Activated CD4-positive, CD25-positive, alpha-beta regulatory T cell treated with anti-CD3 and anti-CD28 coated beads, Interleukin-2, amount 50 U/mL, for 16 hours (primary cell): ENCODE results near the gene AUTS2.

Experiments
- DNase-seq: peaks from one replicate; pipeline ENCODE4 v3.0.0-alpha.2; 2020; ENCODE audit warnings: low read depth, low spot score

Gene AUTS2

DNA sequence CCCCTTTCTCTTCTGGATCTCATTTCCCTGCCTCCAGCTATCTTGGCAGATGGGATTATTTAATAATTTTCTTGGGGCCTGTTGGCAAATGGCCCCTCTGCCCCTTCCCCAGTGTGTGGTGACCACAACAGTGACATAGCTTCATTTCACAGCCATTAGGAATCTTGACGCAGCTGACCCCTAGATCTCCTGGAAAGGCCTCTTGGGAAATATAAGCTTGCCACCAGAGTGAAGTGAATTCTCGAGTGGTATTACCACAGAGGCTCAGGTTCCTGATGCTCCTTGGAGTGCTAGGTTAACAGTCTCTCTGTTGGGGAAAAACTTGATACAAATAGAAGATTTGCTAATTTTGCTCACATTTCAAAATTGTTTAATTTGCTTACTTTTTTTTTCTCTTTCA lies 57.8 kb downstream of the AUTS2 start:
- no peak for DNase-seq

DNA sequence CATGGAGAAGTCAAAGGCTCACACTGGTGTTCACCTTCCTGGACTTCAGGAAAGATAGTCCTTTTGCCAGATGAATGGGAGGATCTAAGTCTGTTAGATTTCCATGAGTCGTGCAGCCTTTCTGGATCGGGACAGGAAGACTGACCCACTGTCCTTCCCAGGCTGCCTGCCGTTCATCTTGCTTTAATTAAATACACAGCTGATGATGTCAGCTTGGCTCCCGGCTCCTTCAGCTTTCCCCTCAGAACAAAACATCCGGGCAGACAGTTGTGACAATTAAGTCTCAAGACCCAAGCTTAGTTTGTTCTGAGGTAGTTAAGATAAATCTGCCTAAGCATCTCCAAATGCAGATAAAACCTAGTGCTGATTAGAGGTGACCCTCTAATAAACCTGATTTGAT lies 58.6 kb downstream of the AUTS2 start:
- DNase-seq: no peak

- DNase-seq: no peak
These were observed 59.1 kb downstream of the AUTS2 start for GRCh38 chr7:69657331-69657730.

DNA sequence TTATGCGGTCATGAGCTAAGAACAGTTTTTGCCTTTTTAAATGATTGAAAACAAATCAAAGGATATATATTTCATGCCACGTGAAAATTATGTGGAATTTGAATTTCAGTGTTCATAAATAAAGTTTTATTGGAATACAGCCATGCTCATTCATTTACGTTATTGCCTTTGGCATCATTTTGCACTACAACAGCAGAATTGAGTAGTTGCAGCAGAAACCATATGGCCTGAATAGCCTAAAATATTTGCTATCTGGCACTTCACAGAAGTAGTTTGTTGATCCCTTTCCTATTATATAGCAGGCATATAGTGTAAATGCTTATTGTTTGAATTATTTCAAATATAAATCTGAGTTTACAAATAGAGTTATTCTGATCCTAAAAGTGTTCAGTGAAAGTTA lies 59.7 kb downstream of the AUTS2 start:
- DNase-seq: no peak

DNA sequence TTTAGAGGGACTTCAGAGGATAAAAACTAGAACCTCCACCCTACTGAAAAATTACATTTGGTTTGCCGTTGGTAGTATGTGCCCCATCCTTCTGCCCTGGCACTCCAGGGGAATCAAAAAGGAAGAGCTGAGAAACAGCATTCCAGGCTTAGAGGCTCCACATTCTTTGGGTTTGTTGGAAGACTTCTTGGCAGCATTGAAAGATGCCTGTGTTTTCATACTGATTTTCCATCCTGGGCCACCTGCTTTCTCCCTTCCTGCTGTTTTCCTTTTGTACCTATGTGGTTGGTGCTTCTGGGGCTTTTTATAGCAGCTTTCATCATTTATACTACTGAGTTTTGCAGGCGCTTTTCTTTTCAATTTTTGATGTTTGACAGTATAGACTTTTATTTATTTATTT lies 61.7 kb downstream of the AUTS2 start:
- no peak for DNase-seq

GRCh38 chr7:69661342-69661741 lies 63.1 kb downstream of the AUTS2 start:
- no peak for DNase-seq

DNA sequence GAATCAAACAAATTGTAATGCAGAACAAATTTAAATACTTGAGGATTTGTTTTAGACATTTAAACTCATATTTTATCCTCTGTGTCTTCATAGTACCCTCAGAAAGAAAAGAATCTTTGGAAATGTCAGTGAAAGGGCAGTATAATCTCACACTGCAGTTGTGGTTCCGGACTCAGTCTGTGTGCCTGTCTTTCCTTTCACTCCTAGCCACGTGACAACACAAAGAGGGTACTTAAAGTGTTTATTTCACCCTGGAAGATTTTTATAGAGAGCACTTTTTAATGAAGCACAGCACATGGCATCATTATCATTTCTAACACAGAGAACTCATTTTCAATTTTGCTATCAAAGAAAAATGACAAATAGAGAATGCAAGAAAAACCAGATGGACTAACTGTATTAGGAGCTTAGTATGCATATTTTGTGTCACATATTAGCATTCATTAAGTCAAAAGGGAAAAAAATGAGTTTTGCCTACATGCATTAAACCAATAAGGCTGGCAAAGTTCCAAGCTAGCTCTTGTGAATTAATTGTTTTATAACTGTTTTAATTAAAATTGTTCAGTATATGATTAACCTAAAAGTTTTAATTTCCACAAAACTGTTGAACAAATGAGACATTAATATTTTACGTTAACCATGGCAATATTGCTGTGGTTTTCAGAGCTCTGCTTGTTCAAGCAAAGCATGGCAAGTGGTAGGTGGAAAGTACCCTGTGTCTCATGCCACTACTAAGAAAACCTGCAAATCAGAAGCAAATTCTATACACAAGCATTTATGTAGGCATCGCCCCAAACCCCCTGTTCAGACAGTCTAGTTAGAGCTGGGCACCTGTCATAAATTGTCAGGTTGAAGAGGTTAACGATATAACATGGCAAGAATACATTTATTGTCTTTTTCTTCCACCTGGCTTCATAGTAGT lies 65.9 kb downstream of the AUTS2 start:
- no peak for DNase-seq

DNA sequence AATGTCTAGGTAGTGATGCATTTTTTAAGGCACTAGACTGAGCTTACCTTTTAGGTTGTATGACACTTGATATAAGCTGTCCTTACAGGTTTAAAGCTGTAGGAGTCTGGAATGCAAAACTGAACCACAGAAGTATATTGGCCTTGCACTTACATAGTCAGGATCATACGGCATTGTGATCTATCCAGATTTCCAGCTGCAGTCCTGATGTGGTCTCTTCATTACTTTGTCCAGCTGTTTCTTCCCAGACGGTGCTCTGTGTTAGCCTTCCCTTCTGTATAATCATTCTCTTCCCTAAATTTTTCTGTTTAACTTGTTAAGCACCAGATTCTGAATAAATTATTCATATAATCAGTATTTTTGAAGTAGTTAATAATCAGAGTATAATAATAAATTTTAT lies 67.1 kb downstream of the AUTS2 start:
- DNase-seq: no peak

DNA sequence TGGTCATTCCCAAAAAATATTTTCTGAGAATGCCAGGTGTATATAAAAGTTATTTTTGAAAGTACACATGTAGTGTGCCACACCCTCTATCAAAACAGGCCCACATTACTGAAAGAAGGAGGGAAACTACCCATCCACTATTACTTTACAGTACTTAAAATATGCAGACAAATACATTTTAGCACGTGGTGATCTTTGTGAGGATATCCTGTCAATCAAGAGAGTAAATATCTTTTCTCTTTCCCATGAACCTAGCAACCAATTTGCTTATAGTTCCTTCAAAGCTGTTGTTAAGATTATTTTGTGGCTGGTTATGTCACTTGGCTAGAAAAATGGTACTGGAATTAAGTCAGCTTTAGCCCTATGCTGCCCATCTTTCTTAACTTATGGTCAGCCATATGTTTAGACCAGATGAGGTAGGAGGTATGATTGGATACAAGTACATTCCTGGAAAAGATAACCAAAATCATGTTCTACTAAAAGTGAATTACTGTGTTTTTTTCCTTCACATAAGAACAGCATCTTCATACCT lies 70.1 kb downstream of the AUTS2 start:
- DNase-seq: no peak

GRCh38 chr7:69670701-69671100 lies 72.4 kb downstream of the AUTS2 start:
- no peak for DNase-seq

DNA sequence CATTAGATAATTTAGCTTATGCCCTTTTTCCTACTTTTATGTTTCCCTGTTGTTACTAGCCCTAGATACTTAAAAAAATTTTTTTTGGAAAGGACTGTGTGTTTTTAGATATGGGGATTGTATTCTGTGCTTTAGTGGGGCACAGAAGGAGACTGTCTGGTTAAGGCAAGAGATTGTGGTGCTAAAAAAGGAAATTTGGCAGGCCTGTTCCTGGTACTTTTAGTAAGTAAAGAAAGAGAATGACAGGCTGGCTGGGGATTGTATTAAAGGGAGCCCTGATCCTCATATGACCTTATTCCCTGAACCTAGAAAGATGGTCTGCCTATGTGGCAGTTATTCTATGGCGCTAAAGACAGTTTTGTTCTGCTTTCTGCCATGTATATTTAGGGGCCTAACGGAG lies 74.8 kb downstream of the AUTS2 start:
- DNase-seq: no peak

DNA sequence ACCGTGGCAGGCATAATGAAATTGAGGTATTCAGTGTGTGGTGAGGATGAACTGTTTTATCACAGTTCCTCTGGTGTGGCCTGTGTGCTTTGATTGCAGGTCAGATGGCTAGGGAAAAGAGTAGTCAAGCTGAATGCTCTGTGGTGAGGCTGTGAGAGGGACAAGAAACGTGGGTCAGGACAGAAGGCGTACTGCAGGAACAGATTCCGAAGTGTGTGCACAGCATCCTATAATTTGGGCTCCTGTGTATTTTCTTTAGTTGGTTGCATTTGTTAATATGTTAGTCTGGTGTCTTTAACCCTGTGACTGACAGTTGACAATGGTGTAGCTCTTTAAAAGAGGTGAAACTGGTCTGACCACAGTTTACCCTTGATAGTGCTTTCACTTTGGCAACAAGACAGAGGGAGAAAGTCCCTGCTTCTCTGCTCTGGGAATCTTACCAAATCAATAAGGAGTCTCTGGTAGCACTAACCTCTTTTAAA lies 76.5 kb downstream of the AUTS2 start:
- no peak for DNase-seq

- DNase-seq: no peak
These were observed 78.0 kb downstream of the AUTS2 start for GRCh38 chr7:69676247-69676646.

DNA sequence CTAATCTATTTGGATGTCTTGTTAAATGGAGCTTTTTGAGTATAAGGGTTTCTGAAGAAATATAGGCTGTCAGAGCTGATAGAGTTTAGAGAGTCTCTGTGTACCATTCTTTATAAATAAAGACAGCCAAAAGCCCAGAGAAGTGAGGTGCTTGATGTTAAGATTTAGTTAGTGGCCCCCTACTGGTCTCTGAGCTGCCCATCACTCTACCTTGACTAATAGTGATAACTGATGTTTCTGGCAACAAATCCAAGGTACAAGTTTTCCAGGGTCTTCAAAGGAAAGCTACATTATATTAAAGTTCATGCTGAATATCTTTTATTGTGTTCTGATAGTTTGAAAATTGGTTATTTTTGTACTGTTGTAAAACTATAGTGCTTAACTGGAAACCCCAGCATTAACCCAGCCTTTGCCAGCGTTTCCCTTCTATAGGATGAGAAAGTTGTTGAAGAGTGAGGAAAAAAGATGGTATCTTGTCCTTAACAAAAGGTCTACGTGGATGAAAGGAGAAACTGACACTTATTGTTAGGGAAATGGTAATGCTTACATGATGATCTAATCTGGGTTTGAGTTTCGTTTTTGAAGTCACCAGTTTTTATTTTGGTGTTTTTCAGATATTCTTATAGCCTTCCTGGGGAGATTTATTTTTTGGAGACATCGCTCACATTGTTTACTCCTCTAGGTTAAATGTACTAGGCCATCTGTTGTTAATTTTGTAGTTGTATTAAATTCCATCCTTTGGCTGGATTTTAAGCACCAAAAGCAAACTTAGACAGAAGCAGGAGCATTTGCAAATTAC lies 79.0 kb downstream of the AUTS2 start:
- DNase-seq: no peak

DNA sequence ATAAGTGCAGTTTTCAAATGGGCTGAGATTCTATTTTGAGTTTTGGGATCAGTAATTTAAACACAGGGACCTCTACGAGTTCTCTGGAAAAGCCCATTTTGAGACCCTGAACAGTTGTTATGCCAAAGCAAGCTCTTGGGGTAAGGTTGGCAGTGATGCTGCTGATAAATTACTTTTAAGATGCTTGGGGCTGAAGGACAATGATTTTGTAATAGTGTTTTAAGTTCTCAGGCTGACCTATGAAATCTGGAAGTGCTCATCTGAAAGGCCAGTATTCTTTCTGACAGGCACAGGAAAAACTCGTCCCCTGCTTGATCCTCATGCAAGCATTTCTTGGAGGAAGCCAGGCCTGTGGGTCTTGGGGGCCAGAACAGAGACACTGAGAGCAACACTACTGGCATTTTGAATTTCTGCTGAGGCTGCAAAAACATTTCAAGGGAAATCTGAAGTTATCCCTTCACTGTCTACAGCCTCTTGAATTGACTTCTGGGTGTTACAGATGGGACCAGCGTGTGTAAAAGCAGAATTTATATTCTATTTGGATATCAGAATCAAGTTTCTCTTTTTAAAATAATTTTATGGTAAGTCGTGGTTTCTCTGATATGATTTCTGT lies 79.7 kb downstream of the AUTS2 start:
- no peak for DNase-seq

DNA sequence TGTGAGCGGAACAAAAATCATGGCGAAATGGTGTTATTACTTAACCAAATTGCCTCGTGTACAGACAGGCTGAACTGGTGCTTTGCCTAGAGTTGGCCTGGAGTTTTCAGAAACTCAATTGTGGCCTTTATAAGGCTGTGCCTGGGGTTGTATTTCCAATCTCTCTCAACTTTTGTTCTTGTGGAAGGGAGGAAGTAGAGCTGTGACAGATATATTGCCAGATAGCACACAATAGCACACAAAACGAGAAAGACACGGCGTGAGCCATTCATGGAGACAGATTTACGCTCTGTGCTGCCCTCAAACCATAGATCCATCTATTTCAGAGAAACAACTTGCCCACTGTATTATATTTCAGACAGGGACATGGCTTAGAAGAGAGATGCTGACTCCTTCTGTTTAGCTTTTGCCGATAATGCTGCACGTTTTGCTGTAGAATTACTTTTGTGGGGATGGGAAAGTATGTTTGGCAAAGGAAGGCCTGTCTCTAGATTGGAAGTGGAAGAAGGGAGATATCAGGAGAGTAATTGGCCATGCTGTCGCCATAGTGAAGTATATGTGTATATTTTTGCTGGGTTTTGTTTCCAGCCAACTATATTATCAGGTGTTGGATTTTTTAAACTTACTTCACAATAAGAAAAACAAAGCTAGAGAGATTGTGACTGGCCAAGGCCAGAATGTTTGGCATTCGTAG lies 80.4 kb downstream of the AUTS2 start:
- DNase-seq: no peak

DNA sequence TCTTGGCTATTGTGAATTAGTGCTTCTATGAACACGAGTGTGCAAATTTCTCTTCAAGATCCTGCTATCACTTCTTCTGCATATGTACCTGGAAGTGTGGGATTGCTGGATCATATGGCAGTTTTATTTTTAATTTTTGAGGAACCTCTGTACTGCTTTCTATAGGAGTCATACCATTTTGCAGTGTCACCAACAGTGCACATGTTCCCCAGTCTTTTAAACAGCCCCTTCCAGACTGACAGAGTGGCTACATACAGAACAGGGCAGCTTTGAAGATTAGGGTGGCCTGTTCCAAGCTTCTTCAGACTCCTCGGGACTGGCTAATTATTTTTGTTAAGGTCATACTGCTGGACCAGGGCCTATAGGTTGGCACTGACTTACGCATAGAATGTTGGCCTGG lies 82.9 kb downstream of the AUTS2 start:
- DNase-seq: no peak

DNA sequence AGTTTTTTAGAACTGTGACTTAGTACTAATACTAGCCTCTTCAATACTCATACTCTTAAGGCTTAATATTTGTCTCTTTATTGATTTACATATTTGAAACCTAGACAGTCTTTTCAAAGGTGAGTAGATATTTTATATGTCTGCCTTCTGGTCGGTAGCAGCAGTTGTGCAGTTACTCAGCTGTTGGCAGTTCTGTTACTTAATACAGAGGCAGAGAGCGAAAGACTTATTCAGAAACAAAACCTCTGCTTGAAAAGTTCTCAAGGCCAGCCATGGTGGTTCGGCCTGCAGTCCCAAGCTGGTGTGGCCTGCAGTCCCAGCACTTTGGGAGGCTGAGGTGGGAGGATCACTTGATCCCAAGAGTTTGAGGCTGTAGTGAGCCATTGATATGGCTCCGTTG lies 84.2 kb downstream of the AUTS2 start:
- no peak for DNase-seq

GRCh38 chr7:69683002-69683401 lies 84.7 kb downstream of the AUTS2 start:
- DNase-seq: no peak

GRCh38 chr7:69684369-69685292 lies 86.4 kb downstream of the AUTS2 start:
- DNase-seq: no peak
